ENCODE data around the gene RALGPS1. TPM values are rescaled to one million over a fixed set of nuclear protein-coding genes. Genes with fewer than 3 reads are reported as not detected.

RALGPS1 gene
- total and polyA plus RNA-seq, 8 donors: 4.7 to 150 (median 42.2) TPM

DNA sequence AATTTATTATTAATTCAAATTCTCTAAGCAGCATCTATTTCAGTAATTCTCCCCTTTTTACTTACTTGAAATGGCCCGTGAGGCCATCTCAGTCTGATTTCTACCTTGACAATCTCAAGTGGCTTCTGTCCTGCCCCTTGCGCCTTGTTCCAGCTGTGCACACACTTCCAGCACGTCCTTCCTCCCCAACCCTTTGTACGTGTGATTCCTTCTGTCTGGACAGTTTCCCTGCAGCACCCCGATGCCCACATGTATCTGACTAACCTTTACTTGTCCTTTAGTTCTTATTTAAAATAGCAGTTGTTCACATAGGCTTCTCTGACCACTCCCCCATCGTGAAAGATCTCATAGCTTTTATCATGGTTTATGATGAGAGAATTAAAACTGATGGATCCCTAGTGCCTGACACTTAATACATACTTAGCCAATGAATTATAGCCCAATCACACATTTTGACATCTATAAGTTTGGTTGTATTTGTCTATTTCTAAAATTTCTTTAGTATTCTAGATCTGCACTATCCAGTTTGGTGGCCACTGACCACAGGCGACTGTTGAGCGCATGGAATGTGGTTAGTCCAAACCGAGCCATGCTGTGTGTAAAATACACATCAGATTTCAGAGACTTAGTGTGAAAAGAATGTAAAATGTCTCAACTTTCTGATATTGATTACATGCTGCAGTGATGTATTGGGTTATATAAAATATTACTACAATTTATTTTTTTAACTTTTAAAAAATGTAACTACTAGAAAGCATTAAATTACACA lies 39.9 kb upstream of the RALGPS1 start:
- DNase-seq: no peak
- intact Hi-C loops (cut with DNase I; ENCODE audit: low total_unique reads): no loop called here
- TF ChIP-seq POLR2AphosphoS5 (IDR thresholded peaks at IDR 0.05) (no peak), POLR2A (IDR thresholded peaks at IDR 0.05) (no peak), EP300 (IDR thresholded peaks at IDR 0.05) (no peak)
- TF ChIP-seq, protein P1, sequence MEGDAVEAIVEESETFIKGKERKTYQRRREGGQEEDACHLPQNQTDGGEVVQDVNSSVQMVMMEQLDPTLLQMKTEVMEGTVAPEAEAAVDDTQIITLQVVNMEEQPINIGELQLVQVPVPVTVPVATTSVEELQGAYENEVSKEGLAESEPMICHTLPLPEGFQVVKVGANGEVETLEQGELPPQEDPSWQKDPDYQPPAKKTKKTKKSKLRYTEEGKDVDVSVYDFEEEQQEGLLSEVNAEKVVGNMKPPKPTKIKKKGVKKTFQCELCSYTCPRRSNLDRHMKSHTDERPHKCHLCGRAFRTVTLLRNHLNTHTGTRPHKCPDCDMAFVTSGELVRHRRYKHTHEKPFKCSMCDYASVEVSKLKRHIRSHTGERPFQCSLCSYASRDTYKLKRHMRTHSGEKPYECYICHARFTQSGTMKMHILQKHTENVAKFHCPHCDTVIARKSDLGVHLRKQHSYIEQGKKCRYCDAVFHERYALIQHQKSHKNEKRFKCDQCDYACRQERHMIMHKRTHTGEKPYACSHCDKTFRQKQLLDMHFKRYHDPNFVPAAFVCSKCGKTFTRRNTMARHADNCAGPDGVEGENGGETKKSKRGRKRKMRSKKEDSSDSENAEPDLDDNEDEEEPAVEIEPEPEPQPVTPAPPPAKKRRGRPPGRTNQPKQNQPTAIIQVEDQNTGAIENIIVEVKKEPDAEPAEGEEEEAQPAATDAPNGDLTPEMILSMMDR (IDR thresholded peaks at IDR 0.05): no peak
- no peak overlapping the region for H3K4me3 ChIP-seq
- H3K27me3 ChIP-seq: no peaks in the 10 kb centered on the region
- H3K27ac ChIP-seq: no peak overlapping the region
- H3K36me3 ChIP-seq: peaks cover 4 to 27% (median 15%) of the 10 kb centered on the region in 4 donors
- H3K4me1 ChIP-seq: peaks cover 0 to 8% (median 0%) of the 10 kb centered on the region in 4 donors
- no peaks in the 10 kb centered on the region for H3K9me3 ChIP-seq
- 61 to 70% (median 67%) methylated on average over 9 of the region's 9 CpGs for WGBS, 5 donors

DNA sequence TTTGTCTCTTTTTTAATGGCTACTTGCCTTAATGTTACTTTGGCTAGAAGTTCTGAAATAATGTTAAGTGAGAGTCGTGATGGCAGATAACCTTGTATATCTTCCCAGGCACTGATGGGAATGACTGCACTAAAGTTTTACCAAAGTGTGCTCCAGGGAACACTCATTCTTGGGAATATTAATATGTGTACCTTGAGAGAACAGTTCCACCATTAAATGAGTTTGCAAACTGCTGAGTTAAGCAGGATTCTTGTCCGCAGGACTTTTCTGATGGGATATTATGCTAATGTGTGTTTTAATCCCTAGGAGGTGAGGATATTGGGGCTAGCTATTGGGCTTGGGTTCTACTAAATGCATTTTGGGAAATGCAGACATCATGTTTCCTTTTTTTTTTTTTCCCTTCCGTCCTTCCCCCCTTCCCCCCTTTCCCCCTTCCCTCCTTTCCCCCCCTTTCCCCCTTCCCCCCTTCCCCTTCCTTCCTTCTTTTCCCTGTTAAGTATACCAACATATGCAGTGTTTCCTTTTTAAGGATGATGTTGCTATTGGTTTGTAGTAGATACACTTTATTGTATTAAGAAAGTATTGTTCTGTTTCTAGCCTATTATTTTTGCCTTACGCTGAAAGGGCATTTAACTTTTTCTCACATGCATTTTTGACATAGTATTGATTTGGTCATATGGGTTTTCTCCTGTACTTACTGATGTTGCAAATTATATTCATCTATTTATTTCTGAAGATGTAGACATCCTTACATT lies 38.6 kb upstream of the RALGPS1 start:
- WGBS, 5 donors: 69 to 81% (median 75%) methylated on average over 4 of the region's 4 CpGs
- Histone ChIP-seq H3K27me3 (no peaks in the 10 kb centered on the region), H3K4me3 (no peak overlapping the region), H3K9me3 (no peaks in the 10 kb centered on the region), H3K4me1 (peaks cover 0 to 8% (median 0%) of the 10 kb centered on the region in 4 donors), H3K36me3 (peaks cover 14 to 40% (median 27%) of the 10 kb centered on the region in 4 donors), H3K27ac (no peak overlapping the region)
- intact Hi-C loops (cut with DNase I; ENCODE audit: low total_unique reads): no loop called here
- TF ChIP-seq, protein P1 (IDR thresholded peaks at IDR 0.05): no peak
- TF ChIP-seq POLR2A (IDR thresholded peaks at IDR 0.05): no peak
- DNase-seq: no peak

DNA sequence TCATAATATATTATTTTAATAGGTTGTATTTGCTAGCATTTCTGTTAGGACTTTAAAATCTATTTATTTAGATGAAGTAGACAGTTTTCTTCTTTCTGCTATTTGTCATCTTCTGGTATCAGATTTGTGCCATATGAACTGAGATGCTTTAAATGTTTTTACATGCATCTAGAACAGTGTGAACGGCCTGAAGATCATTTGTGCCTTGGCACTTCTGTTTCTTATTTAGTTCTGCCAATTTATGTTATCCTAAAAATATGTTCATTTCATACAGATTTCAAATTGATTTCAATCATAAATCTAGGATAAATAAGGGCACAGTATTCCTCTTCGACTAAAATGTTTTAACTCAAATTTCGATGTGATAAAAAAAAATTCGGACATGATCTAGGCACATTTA lies 38.1 kb upstream of the RALGPS1 start:
- no peak for DNase-seq
- TF ChIP-seq EP300 (IDR thresholded peaks at IDR 0.05) (no peak), POLR2A (IDR thresholded peaks at IDR 0.05) (no peak), POLR2AphosphoS5 (IDR thresholded peaks at IDR 0.05) (no peak)
- TF ChIP-seq, protein P1 (IDR thresholded peaks at IDR 0.05): no peak
- Histone ChIP-seq H3K27me3 (no peaks in the 10 kb centered on the region), H3K4me3 (no peak overlapping the region), H3K27ac (no peak overlapping the region), H3K36me3 (peaks cover 14 to 45% (median 31%) of the 10 kb centered on the region in 4 donors), H3K9me3 (no peaks in the 10 kb centered on the region), H3K4me1 (peaks cover 0 to 8% (median 0%) of the 10 kb centered on the region in 4 donors)
- WGBS, 5 donors: 84 to 92% (median 87%) methylated on average over 4 of the region's 4 CpGs
- intact Hi-C loops (cut with DNase I; ENCODE audit: low total_unique reads): no loop called here

DNA sequence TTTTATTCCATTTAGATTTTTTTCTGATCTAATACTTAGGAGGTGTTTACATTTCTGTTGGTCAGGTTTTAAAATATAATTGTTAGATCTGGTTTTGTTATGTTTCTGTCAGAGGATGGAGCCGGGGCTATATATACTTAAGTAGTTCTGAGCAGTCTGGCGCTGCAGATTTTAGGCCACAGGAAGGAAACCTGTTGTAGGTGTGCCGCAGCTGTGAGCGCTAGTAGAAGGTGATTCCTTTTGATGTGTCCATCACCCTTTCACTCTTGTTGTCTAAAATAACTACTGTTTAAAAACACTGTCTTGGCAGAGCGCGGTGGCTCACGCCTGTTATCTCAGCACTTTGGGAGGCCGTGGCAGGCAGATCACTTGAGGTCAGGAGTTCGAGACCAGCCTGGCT lies 37.2 kb upstream of the RALGPS1 start:
- Histone ChIP-seq H3K27me3 (no peaks in the 10 kb centered on the region), H3K4me1 (peaks cover 0 to 8% (median 0%) of the 10 kb centered on the region in 4 donors), H3K4me3 (no peak overlapping the region), H3K27ac (no peak overlapping the region), H3K9me3 (no peaks in the 10 kb centered on the region), H3K36me3 (peaks cover 14 to 49% (median 39%) of the 10 kb centered on the region in 4 donors)
- DNase-seq: no peak
- TF ChIP-seq POLR2AphosphoS5 (IDR thresholded peaks at IDR 0.05) (no peak), EP300 (IDR thresholded peaks at IDR 0.05) (no peak), POLR2A (IDR thresholded peaks at IDR 0.05) (no peak)
- TF ChIP-seq, protein P1 (IDR thresholded peaks at IDR 0.05): no peak
- intact Hi-C loops (cut with DNase I; ENCODE audit: low total_unique reads): no loop called here
- 81 to 90% (median 87%) methylated on average over 9 of the region's 9 CpGs for WGBS, 5 donors
